Right lobe of liver (tissue), 6 donors: ENCODE results near the gene ANO4. TPM values are rescaled to one million over a fixed set of nuclear protein-coding genes. Genes with fewer than 3 reads are reported as not detected.

Source experiments
- ATAC-seq, 4 donors: fragments of 200-7000 bp; cut with Tn5 transposase; one replicate each; pipeline ENCODE4 v1.9.1; 2020; ENCODE audit warnings: mild to moderate bottlenecking in 4 of 4, moderate library complexity in 4 of 4
- DNase-seq, 3 donors: peaks; one replicate each; pipeline ENCODE4 v3.0.0-alpha.2; 2020
- H3K27ac ChIP-seq, 3 donors: fragments of 200-600 bp; one replicate each; pipeline ENCODE4 v1.8.0; 2022
- H3K27me3 ChIP-seq, 2 donors: fragments of 200-600 bp; one replicate each; pipeline ENCODE4 v1.8.0; 2022
- H3K36me3 ChIP-seq, 4 donors: fragments of 200-600 bp; sonication (generic) in 1 of 4; one replicate each; pipeline versions ENCODE4 v1.5.1 to v1.8.0; 2017 to 2022; ENCODE audit warnings: control low read depth in 1 of 4
- H3K4me1 ChIP-seq, 4 donors: fragments of 200-600 bp; sonication (generic) in 1 of 4; one replicate each; pipeline versions ENCODE4 v1.5.1 to v1.8.0; 2017 to 2022; ENCODE audit warnings: control low read depth in 1 of 4
- H3K4me3 ChIP-seq, 3 donors: fragments of 200-600 bp; one replicate each; pipeline ENCODE4 v1.8.0; 2022
- H3K9me3 ChIP-seq, 4 donors: fragments of 200-600 bp; sonication (generic) in 1 of 4; one replicate each; pipeline versions ENCODE4 v1.5.1 to v1.8.0; 2017 to 2022; ENCODE audit warnings: control low read depth in 1 of 4
- CTCF ChIP-seq, 4 donors: fragments of 200-600 bp in 3 of 4; fragments of 450-650 bp in 1 of 4; IDR thresholded peaks; one replicate each; pipeline versions ENCODE4 v1.5.1 to v1.8.0; 2016 to 2022; ENCODE audit warnings: antibody characterized with exemption in 4 of 4, mild to moderate bottlenecking in 2 of 4
- POLR2A ChIP-seq: fragments of 450-650 bp; IDR thresholded peaks from one replicate; pipeline ENCODE4 v1.6.1; 2017; ENCODE audit warnings: antibody characterized with exemption, mild to moderate bottlenecking
- WGBS: methylation state at CpG from one replicate; pipeline ENCODE4 v1.1.6; 2018; ENCODE audit warnings: low coverage, low lambda C conversion rate; ENCODE audit not compliant: insufficient coverage; ENCODE audit errors: missing lambda C conversion rate; 5-methylcytosine and 5-hydroxymethylcytosine counted together
- intact Hi-C, 2 donors: fragments of 100-400 bp; cut with DNase I; formaldehyde crosslinking; loops; one replicate each; pipeline versions ENCODE4 v1.11.2 to v1.14.1; 2022
- total RNA-seq, 6 experiments: library from RNA; depleted of rRNA in 2 of 6; stranded (reverse); fragments of >200 nt in 2 of 6; fragmentation: NEBNext Ultra II Directional in 3 of 6; extraction: Animal tissue kit (Norgen Biotek cat#: 25700) in 3 of 6; gene quantifications; one replicate each; pipeline versions ENCODE4 v1.1.0 to v1.2.4, GENCODE V29; 2016 to 2023
- donor health status: DM: no; HTN: yes; CAD: no.
- donor health status: DM: no; HTN: no; CAD: no.
- donor health status: DM: no; HTN: no; CAD: no.
- donor health status: DM: no; HTN: yes; CAD: no.
- donor health status: DM: no; HTN: yes; CAD: no.

Gene ANO4
- total RNA-seq, 6 experiments from 2014 or later, result 0.13 TPM; not detected in 5

GRCh38 chr12:100862676-100863075 lies 68.1 kb downstream of the ANO4 start:
- no peak for DNase-seq
- intact Hi-C loops, result no loop called here
- H3K9me3 ChIP-seq, result no peaks in the 10 kb centered on the region
- TF ChIP-seq CTCF (IDR thresholded peaks at IDR 0.05), result no peak
- no peak for TF ChIP-seq POLR2A
- H3K4me1 ChIP-seq, result no peaks in the 10 kb centered on the region
- H3K36me3 ChIP-seq, result no peaks in the 10 kb centered on the region
- ATAC-seq, result no peak
- H3K27ac ChIP-seq, result no peak overlapping the region
- H3K4me3 ChIP-seq, result no peak overlapping the region
- WGBS, result 53% methylated on average over 4 of the region's 4 CpGs
- no peaks in the 10 kb centered on the region for H3K27me3 ChIP-seq

GRCh38 chr12:100864366-100864765 lies 69.8 kb downstream of the ANO4 start:
- Histone ChIP-seq H3K27ac (no peak overlapping the region), H3K27me3 (no peaks in the 10 kb centered on the region), H3K4me1 (no peaks in the 10 kb centered on the region), H3K4me3 (no peak overlapping the region), H3K9me3 (no peaks in the 10 kb centered on the region), H3K36me3 (no peaks in the 10 kb centered on the region)
- intact Hi-C loops, result no loop called here
- TF ChIP-seq CTCF (IDR thresholded peaks at IDR 0.05) (no peak), POLR2A (no peak)
- ATAC-seq (no peak), DNase-seq (no peak)
- WGBS, result 58% methylated on average over 6 of the region's 6 CpGs

GRCh38 chr12:100867639-100868393 lies 73.2 kb downstream of the ANO4 start:
- TF ChIP-seq POLR2A (no peak), CTCF (IDR thresholded peaks at IDR 0.05) (no peak)
- H3K36me3 ChIP-seq, result no peaks in the 10 kb centered on the region
- DNase-seq (no peak), ATAC-seq (no peak)
- no peaks in the 10 kb centered on the region for H3K27me3 ChIP-seq
- intact Hi-C loops, result no loop called here
- no peaks in the 10 kb centered on the region for H3K9me3 ChIP-seq
- no peak overlapping the region for H3K4me3 ChIP-seq
- no peaks in the 10 kb centered on the region for H3K4me1 ChIP-seq
- WGBS, result 26% methylated on average over 2 of the region's 4 CpGs
- no peak overlapping the region for H3K27ac ChIP-seq

GRCh38 chr12:100868487-100868886 lies 73.9 kb downstream of the ANO4 start:
- intact Hi-C loops, result no loop called here
- Histone ChIP-seq H3K27ac (no peak overlapping the region), H3K4me3 (no peak overlapping the region), H3K36me3 (no peaks in the 10 kb centered on the region), H3K4me1 (no peaks in the 10 kb centered on the region), H3K9me3 (no peaks in the 10 kb centered on the region), H3K27me3 (no peaks in the 10 kb centered on the region)
- no peak for TF ChIP-seq CTCF (IDR thresholded peaks at IDR 0.05)
- TF ChIP-seq POLR2A, result no peak
- DNase-seq (no peak), ATAC-seq (no peak)
- WGBS, result 91% methylated on average over 1 of the region's 1 CpG
